Kidney epithelial cell (primary cell): Measurements from ENCODE around the gene MAPRE3. TPM values are rescaled to one million over a fixed set of nuclear protein-coding genes. Genes with fewer than 3 reads are reported as not detected.

ENCODE experiments used
- DNase-seq: peaks from one replicate; pipeline ENCODE4 v3.0.0-alpha.2; 2010; ENCODE audit warnings: low read depth
- H3K27me3 ChIP-seq: 2 replicates; pipeline ENCODE4 v1.6.0; 2011; ENCODE audit warnings: low read length; ENCODE audit not compliant: control insufficient read depth, insufficient read depth
- H3K36me3 ChIP-seq: 2 replicates; pipeline ENCODE4 v1.5.1; 2011; ENCODE audit warnings: low read length; ENCODE audit not compliant: control insufficient read depth, insufficient read depth
- H3K4me3 ChIP-seq: 2 replicates; pipeline ENCODE4 v1.5.1; 2011; ENCODE audit warnings: low read depth, mild to moderate bottlenecking, control low read depth, low read length
- CTCF ChIP-seq: IDR thresholded peaks from 2 replicates; pipeline ENCODE4 v1.5.1; 2011; ENCODE audit warnings: mild to moderate bottlenecking, moderate library complexity, low read length, control low read depth, inconsistent platforms; ENCODE audit not compliant: insufficient read depth, poor library complexity, severe bottlenecking
- total RNA-seq: library from RNA; depleted of rRNA; stranded (reverse); fragments of >200 nt; gene quantifications from 2 replicates; pipeline ENCODE4 v1.2.3, GENCODE V29; 2015

The MAPRE3 gene
- total RNA-seq, 1 donor from 2014 or later: 4.6 TPM

GRCh38 chr2:27013738-27014137, 43.3 kb downstream of the MAPRE3 start:
- DNase-seq: no peak
- H3K27me3 ChIP-seq: no peaks in the 10 kb centered on the region
- H3K4me3 ChIP-seq: no peak overlapping the region
- no peak for TF ChIP-seq CTCF
- no peaks in the 10 kb centered on the region for H3K36me3 ChIP-seq

GRCh38 chr2:27014771-27015433, 44.5 kb downstream of the MAPRE3 start:
- Histone ChIP-seq H3K4me3 (no peak overlapping the region), H3K27me3 (no peaks in the 10 kb centered on the region), H3K36me3 (no peaks in the 10 kb centered on the region)
- DNase-seq: no peak
- TF ChIP-seq CTCF: no peak

- TF ChIP-seq CTCF: peak; percentile 68
- Histone ChIP-seq H3K27me3 (no peaks in the 10 kb centered on the region), H3K4me3 (no peak overlapping the region), H3K36me3 (no peaks in the 10 kb centered on the region)
- no peak for DNase-seq
These were observed 46.4 kb downstream of the MAPRE3 start for GRCh38 chr2:27016801-27017325.

- no peak for TF ChIP-seq CTCF
- DNase-seq: no peak
- Histone ChIP-seq H3K36me3 (no peaks in the 10 kb centered on the region), H3K4me3 (no peak overlapping the region), H3K27me3 (no peaks in the 10 kb centered on the region)
These were observed 47.7 kb downstream of the MAPRE3 start for GRCh38 chr2:27018142-27018541.

- TF ChIP-seq CTCF: no peak
- DNase-seq: no peak
- H3K4me3 ChIP-seq: no peak overlapping the region
- H3K27me3 ChIP-seq: no peaks in the 10 kb centered on the region
- no peaks in the 10 kb centered on the region for H3K36me3 ChIP-seq
These were observed 49.0 kb downstream of the MAPRE3 start for GRCh38 chr2:27019459-27019858.
